Skeletal muscle satellite cell (primary cell): ENCODE measurements around the gene ZNF428.

Source experiments
- H3K27me3 ChIP-seq: 2 replicates; pipeline ENCODE4 v1.7.0; 2013; ENCODE audit warnings: low read length; ENCODE audit not compliant: control insufficient read depth, insufficient read depth
- H3K36me3 ChIP-seq: 2 replicates; pipeline ENCODE4 v1.7.0; 2013; ENCODE audit warnings: mild to moderate bottlenecking, control low read depth, low read length; ENCODE audit not compliant: insufficient read depth
- H3K4me1 ChIP-seq: 2 replicates; pipeline ENCODE4 v1.7.0; 2013; ENCODE audit warnings: low read length; ENCODE audit not compliant: control insufficient read depth, insufficient read depth
- H3K4me2 ChIP-seq: 2 replicates; pipeline ENCODE4 v1.7.0; 2013; ENCODE audit warnings: mild to moderate bottlenecking, low read length
- H3K4me3 ChIP-seq: 2 replicates; pipeline ENCODE4 v1.7.0; 2013; ENCODE audit warnings: low read length
- H3K9ac ChIP-seq: 2 replicates; pipeline ENCODE4 v1.7.0; 2013; ENCODE audit warnings: mild to moderate bottlenecking, low read depth, low read length, moderate library complexity
- H3K9me3 ChIP-seq: replicated peaks from 2 replicates; pipeline ENCODE4 v1.7.0; 2013; ENCODE audit warnings: mild to moderate bottlenecking, control low read depth, low read length

The ZNF428 gene

GRCh38 chr19:43628646-43629326, 9.4 kb upstream of the ZNF428 start:
- H3K27me3 ChIP-seq: peaks cover 13% of the 10 kb centered on the region
- no peak overlapping the region for H3K4me2 ChIP-seq
- no peak overlapping the region for H3K4me3 ChIP-seq
- H3K9me3 ChIP-seq: no peaks in the 10 kb centered on the region
- no peaks in the 10 kb centered on the region for H3K36me3 ChIP-seq
- no peaks in the 10 kb centered on the region for H3K4me1 ChIP-seq
- no peak overlapping the region for H3K9ac ChIP-seq

GRCh38 chr19:43626838-43627237, 7.4 kb upstream of the ZNF428 start:
- H3K4me2 ChIP-seq: no peak overlapping the region
- no peaks in the 10 kb centered on the region for H3K9me3 ChIP-seq
- H3K36me3 ChIP-seq: no peaks in the 10 kb centered on the region
- no peak overlapping the region for H3K9ac ChIP-seq
- no peaks in the 10 kb centered on the region for H3K4me1 ChIP-seq
- peaks cover 7% of the 10 kb centered on the region for H3K27me3 ChIP-seq
- no peak overlapping the region for H3K4me3 ChIP-seq

- Histone ChIP-seq H3K4me1 (no peaks in the 10 kb centered on the region), H3K36me3 (no peaks in the 10 kb centered on the region), H3K9ac (no peak overlapping the region), H3K9me3 (no peaks in the 10 kb centered on the region), H3K27me3 (peaks cover 7% of the 10 kb centered on the region), H3K4me2 (no peak overlapping the region), H3K4me3 (no peak overlapping the region)
Measured at GRCh38 chr19:43625918-43626579, 6.6 kb upstream of the ZNF428 start.

GRCh38 chr19:43624933-43625332, 5.5 kb upstream of the ZNF428 start:
- H3K9ac ChIP-seq: no peak overlapping the region
- H3K36me3 ChIP-seq: no peaks in the 10 kb centered on the region
- H3K9me3 ChIP-seq: no peaks in the 10 kb centered on the region

GRCh38 chr19:43623889-43624670, 4.7 kb upstream of the ZNF428 start:
- H3K4me2 ChIP-seq: no peak overlapping the region
- peaks cover 9% of the 10 kb centered on the region for H3K4me1 ChIP-seq
- H3K9ac ChIP-seq: no peak overlapping the region
- H3K4me3 ChIP-seq: no peak overlapping the region
- H3K27me3 ChIP-seq: peaks cover 7% of the 10 kb centered on the region
- no peaks in the 10 kb centered on the region for H3K36me3 ChIP-seq
- H3K9me3 ChIP-seq: no peaks in the 10 kb centered on the region

More at GRCh38 chr19:43624933-43625332, 5.5 kb upstream of the ZNF428 start:
- no peak overlapping the region for H3K4me2 ChIP-seq
- peaks cover 7% of the 10 kb centered on the region for H3K27me3 ChIP-seq
- no peak overlapping the region for H3K4me3 ChIP-seq
- H3K4me1 ChIP-seq: peaks cover 6% of the 10 kb centered on the region

DNA sequence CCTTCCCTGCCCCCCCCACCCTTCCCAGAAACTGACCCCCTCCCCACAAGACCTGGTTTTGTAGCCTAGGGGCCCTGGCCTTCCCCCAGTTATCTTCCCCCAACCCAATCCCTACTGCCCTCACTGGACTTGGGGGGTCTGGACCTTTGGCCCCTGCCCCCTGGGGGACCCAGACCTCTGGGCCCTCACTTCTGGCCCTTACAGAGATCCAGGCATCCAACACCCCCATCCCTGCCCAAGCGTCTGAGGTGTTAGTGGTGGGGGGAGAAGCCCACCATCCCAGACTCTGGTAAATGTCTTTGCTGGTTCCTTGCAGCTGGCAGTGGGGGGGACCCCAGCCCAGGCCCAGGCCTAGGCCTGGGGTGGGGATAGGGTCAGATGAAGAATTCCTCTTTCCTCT, 3.5 kb upstream of the ZNF428 start:
- Histone ChIP-seq H3K36me3 (no peaks in the 10 kb centered on the region), H3K9ac (no peak overlapping the region), H3K9me3 (no peaks in the 10 kb centered on the region), H3K4me1 (peaks cover 12% of the 10 kb centered on the region), H3K4me2 (no peak overlapping the region), H3K27me3 (peaks cover 7% of the 10 kb centered on the region), H3K4me3 (no peak overlapping the region)

GRCh38 chr19:43622070-43622469, 2.6 kb upstream of the ZNF428 start:
- H3K4me2 ChIP-seq: no peak overlapping the region
- H3K9me3 ChIP-seq: no peaks in the 10 kb centered on the region
- H3K9ac ChIP-seq: no peak overlapping the region
- no peak overlapping the region for H3K4me3 ChIP-seq
- no peaks in the 10 kb centered on the region for H3K36me3 ChIP-seq
- no peaks in the 10 kb centered on the region for H3K27me3 ChIP-seq
- peaks cover 12% of the 10 kb centered on the region for H3K4me1 ChIP-seq

DNA sequence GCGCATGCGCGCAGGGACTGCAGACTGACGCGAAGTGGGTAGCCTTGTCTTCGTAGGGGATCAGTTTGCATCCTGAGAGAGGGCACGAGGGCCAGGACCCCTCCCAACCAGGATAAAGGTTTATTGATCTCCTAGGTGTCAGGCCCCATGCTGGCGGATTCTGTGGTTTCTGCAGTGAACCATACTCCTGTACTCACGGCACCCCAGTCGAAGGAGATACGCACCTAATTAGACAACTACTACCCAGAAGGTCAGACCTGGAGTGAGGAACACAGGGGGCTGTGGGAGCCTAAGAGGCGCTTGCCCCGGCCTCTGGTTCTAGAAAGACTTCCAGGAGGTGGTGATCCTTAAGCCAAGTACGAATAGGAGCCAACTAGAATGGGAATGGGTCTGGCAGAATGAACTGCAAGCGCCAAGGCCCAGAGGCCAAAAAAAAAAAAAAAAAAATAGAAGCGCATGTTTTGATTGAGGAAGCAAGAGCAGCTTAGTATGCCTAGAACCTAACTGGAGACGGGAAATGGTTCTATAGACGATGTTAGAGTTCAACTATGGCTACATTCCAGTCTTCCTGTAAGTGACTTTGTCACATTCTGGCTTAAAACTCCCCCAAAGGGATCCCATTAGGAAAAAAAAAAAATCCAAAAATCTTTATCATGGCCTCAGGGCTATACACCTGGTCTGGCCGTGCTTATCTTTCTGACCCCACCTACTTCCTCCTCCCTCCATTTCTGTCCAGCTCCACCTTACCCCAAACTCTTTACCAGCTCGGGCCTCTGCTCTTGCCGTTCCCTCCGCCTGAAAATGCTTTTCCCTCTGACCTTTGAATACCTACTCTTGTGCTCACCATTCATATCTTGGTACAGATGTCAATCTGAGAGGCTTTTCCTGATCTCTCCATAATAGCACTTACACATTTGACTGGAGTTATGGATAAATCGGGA, 902 bp upstream of the ZNF428 start:
- no peaks in the 10 kb centered on the region for H3K9me3 ChIP-seq
- no peaks in the 10 kb centered on the region for H3K27me3 ChIP-seq
- no peaks in the 10 kb centered on the region for H3K36me3 ChIP-seq
- peak overlapping the region; percentile 87 for H3K4me2 ChIP-seq
- peak overlapping the region; percentile 83 for H3K4me3 ChIP-seq
- H3K9ac ChIP-seq: peak overlapping the region; percentile 91
- H3K4me1 ChIP-seq: peaks cover 12% of the 10 kb centered on the region

- Histone ChIP-seq H3K4me1 (peaks cover 12% of the 10 kb centered on the region), H3K4me3 (peak overlapping the region; percentile 83), H3K36me3 (peaks cover 3% of the 10 kb centered on the region), H3K9ac (peak overlapping the region; percentile 91), H3K4me2 (peak overlapping the region; percentile 87), H3K9me3 (no peaks in the 10 kb centered on the region), H3K27me3 (no peaks in the 10 kb centered on the region)
Measured at GRCh38 chr19:43618921-43619261, 538 bp downstream of the ZNF428 start.

DNA sequence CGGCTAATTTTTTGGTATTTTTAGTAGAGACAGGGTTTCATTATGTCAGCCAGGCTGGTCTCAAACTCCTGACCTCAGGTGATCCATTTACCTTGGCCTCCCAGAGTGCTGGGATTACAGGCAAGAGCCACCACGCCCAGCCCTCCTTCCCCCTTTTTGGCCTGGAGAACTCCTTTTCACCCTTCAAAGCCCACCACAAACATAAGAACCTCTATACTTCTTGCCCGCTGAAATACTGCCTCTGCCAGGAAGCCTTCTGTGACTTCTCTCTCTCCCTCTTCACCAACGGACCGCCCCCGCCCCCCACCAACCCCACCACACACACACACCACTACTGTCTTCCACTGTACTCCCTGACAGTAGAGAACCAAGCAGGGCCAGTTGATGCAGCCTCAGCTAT, 2.5 kb downstream of the ZNF428 start:
- no peak overlapping the region for H3K4me3 ChIP-seq
- H3K27me3 ChIP-seq: no peaks in the 10 kb centered on the region
- H3K4me2 ChIP-seq: no peak overlapping the region
- no peaks in the 10 kb centered on the region for H3K9me3 ChIP-seq
- peaks cover 22% of the 10 kb centered on the region for H3K36me3 ChIP-seq
- H3K4me1 ChIP-seq: peaks cover 12% of the 10 kb centered on the region
- no peak overlapping the region for H3K9ac ChIP-seq

DNA sequence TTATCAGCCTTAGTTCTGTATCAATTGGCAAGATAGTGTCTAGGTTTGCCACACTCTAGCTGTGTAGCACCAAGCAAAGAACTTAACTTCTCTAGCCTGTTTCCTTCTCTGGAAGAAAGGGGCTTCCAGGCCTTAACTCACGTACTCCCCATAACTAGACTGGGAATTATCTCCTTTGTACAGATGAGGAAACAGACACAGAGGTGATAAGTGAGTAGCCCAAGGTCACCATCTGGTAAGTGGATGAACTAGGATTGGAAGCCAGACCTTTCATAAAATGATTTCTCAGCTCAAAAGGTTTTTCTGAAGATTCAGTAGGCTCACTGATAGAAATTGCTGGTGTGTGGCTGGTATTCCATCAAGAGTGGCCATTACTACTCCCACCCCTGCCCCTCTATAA, 3.1 kb downstream of the ZNF428 start:
- Histone ChIP-seq H3K4me3 (no peak overlapping the region), H3K4me1 (peaks cover 12% of the 10 kb centered on the region), H3K4me2 (no peak overlapping the region), H3K27me3 (no peaks in the 10 kb centered on the region), H3K9me3 (no peaks in the 10 kb centered on the region), H3K36me3 (peaks cover 26% of the 10 kb centered on the region), H3K9ac (no peak overlapping the region)
